ENCODE data around the gene SORCS3. TPM values are rescaled to one million over a fixed set of nuclear protein-coding genes. Genes with fewer than 3 reads are reported as not detected.

The SORCS3 gene
- total RNA-seq, 1 experiment from 2014 or later: not detected

DNA sequence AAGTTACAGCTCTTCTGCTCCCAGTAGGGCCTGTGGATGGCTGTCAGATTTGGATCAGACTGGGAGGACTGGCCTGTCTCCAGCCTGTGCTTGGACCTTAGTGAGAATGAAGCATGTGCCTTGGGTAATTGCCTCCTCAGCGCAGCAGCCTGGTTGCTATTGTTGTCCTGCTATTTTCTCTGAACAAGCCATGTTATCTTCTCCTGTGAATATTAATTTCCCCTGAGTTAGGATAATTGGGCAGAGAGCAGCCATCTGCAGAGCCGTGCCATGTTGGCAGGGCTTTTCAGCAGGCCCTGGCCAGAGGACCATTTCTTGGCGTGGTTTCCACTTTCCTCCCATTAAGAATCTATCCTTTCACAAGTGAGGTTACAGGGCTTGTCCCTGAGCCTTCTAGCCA lies 497.3 kb downstream of the SORCS3 start:
- POLR2A ChIA-PET (ENCODE audit: unreplicated experiment): no interaction called here
- TF ChIP-seq, protein P1, sequence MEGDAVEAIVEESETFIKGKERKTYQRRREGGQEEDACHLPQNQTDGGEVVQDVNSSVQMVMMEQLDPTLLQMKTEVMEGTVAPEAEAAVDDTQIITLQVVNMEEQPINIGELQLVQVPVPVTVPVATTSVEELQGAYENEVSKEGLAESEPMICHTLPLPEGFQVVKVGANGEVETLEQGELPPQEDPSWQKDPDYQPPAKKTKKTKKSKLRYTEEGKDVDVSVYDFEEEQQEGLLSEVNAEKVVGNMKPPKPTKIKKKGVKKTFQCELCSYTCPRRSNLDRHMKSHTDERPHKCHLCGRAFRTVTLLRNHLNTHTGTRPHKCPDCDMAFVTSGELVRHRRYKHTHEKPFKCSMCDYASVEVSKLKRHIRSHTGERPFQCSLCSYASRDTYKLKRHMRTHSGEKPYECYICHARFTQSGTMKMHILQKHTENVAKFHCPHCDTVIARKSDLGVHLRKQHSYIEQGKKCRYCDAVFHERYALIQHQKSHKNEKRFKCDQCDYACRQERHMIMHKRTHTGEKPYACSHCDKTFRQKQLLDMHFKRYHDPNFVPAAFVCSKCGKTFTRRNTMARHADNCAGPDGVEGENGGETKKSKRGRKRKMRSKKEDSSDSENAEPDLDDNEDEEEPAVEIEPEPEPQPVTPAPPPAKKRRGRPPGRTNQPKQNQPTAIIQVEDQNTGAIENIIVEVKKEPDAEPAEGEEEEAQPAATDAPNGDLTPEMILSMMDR (conservative IDR thresholded peaks at IDR 0.05): no peak
- TF ChIP-seq EZH2 (IDR thresholded peaks at IDR 0.05; ENCODE audit: low read depth): no peak
- CTCF ChIA-PET: no interaction called here
- H3K36me3 ChIP-seq (ENCODE audit: low read depth): no peaks in the 10 kb centered on the region
- H3K79me2 ChIP-seq (ENCODE audit: low read depth): no peaks in the 10 kb centered on the region
- H3K4me1 ChIP-seq (replicated peaks; ENCODE audit: insufficient read depth): no peaks in the 10 kb centered on the region
- no peaks in the 10 kb centered on the region for H3K27me3 ChIP-seq (ENCODE audit: insufficient read depth, low read depth)
- no peaks in the 10 kb centered on the region for H3K9me3 ChIP-seq (ENCODE audit: insufficient read depth, low read depth)
- H3K4me2 ChIP-seq: no peak overlapping the region
- no peaks in the 10 kb centered on the region for H3F3A ChIP-seq (ENCODE audit: insufficient read depth, low read depth)
- no peak overlapping the region for H3K27ac ChIP-seq
- H3K4me3 ChIP-seq: no peak overlapping the region
- DNase-seq: no peak
- no peak overlapping the region for H2AFZ ChIP-seq
- no peaks in the 10 kb centered on the region for H3K9me2 ChIP-seq (ENCODE audit: insufficient read depth)
- no TSS peak for BruUV-seq (replicated peaks)
- H4K20me1 ChIP-seq (ENCODE audit: insufficient read depth): no peaks in the 10 kb centered on the region
- intact Hi-C loops (cut with micrococcal nuclease; ENCODE audit: unreplicated experiment): no loop called here

DNA sequence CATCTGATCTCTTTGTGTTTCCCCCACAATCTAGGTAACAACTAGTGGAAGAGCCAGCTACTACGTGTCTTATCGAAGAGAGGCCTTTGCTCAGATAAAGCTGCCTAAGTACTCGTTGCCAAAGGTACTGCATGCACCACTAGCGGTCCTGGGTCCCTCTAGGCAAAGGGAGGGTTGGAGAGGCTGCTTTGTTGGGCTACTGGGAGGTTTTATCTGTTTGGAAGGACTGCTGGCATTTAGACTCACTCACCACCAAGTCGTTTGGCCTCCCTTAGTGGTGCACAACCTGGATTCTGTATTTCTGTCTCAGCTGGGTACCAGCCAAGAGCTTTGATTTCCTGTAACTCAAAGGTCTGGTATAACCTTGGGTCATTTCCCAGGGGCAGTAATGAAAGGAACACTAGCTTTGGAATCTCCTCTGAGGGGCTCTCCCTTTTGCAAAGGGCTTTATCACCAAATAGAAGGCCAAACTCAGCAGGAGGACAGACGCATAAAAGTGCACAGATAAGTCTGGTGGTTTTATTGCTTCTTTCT lies 498.3 kb downstream of the SORCS3 start:
- DNase-seq: no peak
- H3K4me1 ChIP-seq (replicated peaks; ENCODE audit: insufficient read depth): no peaks in the 10 kb centered on the region
- ChIA-PET POLR2A (ENCODE audit: unreplicated experiment) (no interaction called here), CTCF (no interaction called here)
- no peak overlapping the region for H3K4me3 ChIP-seq
- no peaks in the 10 kb centered on the region for H3K27me3 ChIP-seq (ENCODE audit: insufficient read depth, low read depth)
- H3K9me3 ChIP-seq (ENCODE audit: insufficient read depth, low read depth): no peaks in the 10 kb centered on the region
- TF ChIP-seq, protein P1 (conservative IDR thresholded peaks at IDR 0.05): no peak
- no peaks in the 10 kb centered on the region for H3K9me2 ChIP-seq (ENCODE audit: insufficient read depth)
- H3K4me2 ChIP-seq: no peak overlapping the region
- intact Hi-C loops (cut with micrococcal nuclease; ENCODE audit: unreplicated experiment): no loop called here
- H2AFZ ChIP-seq: no peak overlapping the region
- no peaks in the 10 kb centered on the region for H4K20me1 ChIP-seq (ENCODE audit: insufficient read depth)
- no peaks in the 10 kb centered on the region for H3K79me2 ChIP-seq (ENCODE audit: low read depth)
- H3K36me3 ChIP-seq (ENCODE audit: low read depth): no peaks in the 10 kb centered on the region
- no peak overlapping the region for H3K27ac ChIP-seq
- no peaks in the 10 kb centered on the region for H3F3A ChIP-seq (ENCODE audit: insufficient read depth, low read depth)
- no TSS peak for BruUV-seq (replicated peaks)

DNA sequence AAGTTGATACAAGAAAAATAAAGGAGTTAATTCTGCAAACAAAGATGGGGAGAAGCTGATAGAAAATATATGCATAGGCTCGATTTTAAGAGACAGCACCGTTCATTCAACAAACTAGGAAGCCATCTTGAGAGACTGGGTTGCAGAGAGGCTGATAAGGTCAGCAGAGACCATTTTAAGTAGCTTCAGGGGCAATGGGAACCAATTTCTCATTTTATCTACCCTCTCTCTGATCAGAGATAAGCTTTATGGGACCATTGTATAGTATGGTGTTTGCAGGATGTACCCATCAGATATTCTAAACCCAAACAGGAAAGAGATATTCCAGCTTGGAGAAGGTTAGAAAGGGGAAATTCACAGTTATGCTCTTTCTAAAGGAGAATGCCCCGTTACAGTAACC lies 499.5 kb downstream of the SORCS3 start:
- Histone ChIP-seq H3F3A (ENCODE audit: insufficient read depth, low read depth) (no peaks in the 10 kb centered on the region), H3K27ac (no peak overlapping the region), H3K4me2 (no peak overlapping the region), H3K4me3 (no peak overlapping the region), H3K27me3 (ENCODE audit: insufficient read depth, low read depth) (no peaks in the 10 kb centered on the region), H3K79me2 (ENCODE audit: low read depth) (no peaks in the 10 kb centered on the region), H3K4me1 (replicated peaks; ENCODE audit: insufficient read depth) (no peaks in the 10 kb centered on the region), H3K9me2 (ENCODE audit: insufficient read depth) (no peaks in the 10 kb centered on the region), H2AFZ (no peak overlapping the region), H3K9me3 (ENCODE audit: insufficient read depth, low read depth) (no peaks in the 10 kb centered on the region), H3K36me3 (ENCODE audit: low read depth) (no peaks in the 10 kb centered on the region), H4K20me1 (ENCODE audit: insufficient read depth) (no peaks in the 10 kb centered on the region)
- BruUV-seq (replicated peaks): no TSS peak
- TF ChIP-seq, protein P1 (conservative IDR thresholded peaks at IDR 0.05): no peak
- no peak for TF ChIP-seq EZH2 (IDR thresholded peaks at IDR 0.05; ENCODE audit: low read depth)
- intact Hi-C loops (cut with micrococcal nuclease; ENCODE audit: unreplicated experiment): no loop called here
- ChIA-PET CTCF (no interaction called here), POLR2A (ENCODE audit: unreplicated experiment) (no interaction called here)
- DNase-seq: no peak
